Colonic mucosa (tissue), 4 donors: Measurements from ENCODE around the gene AKT1S1. TPM values are rescaled to one million over a fixed set of nuclear protein-coding genes. Genes with fewer than 3 reads are reported as not detected.

Experiments
- DNase-seq: peaks from one replicate; pipeline ENCODE4 v3.0.0-alpha.2; 2020
- H3K27ac ChIP-seq: fragments of 200-600 bp; one replicate; pipeline ENCODE4 v1.8.0; 2021
- H3K27me3 ChIP-seq: fragments of 200-600 bp; one replicate; pipeline ENCODE4 v1.8.0; 2021
- H3K36me3 ChIP-seq: fragments of 200-600 bp; one replicate; pipeline ENCODE4 v1.8.0; 2021
- H3K4me1 ChIP-seq: fragments of 200-600 bp; one replicate; pipeline ENCODE4 v1.8.0; 2021; ENCODE audit warnings: mild to moderate bottlenecking
- H3K4me3 ChIP-seq: fragments of 200-600 bp; one replicate; pipeline ENCODE4 v1.8.0; 2021
- H3K9ac ChIP-seq, 2 donors: one replicate each; pipeline ENCODE4 v1.7.0; 2013; ENCODE audit warnings: control low read depth in 2 of 2, low read depth in 2 of 2, low read length in 2 of 2
- H3K9me3 ChIP-seq: fragments of 200-600 bp; one replicate; pipeline ENCODE4 v1.8.0; 2021
- intact Hi-C: fragments of 100-400 bp; cut with DNase I; formaldehyde crosslinking; loops from one replicate; pipeline ENCODE4 v1.14.1; 2022
- total RNA-seq, 2 donors: library from RNA; stranded (reverse); fragmentation: NEBNext Ultra II Directional in 1 of 2; extraction: Animal tissue kit (Norgen Biotek cat#: 25700) in 1 of 2; gene quantifications; one replicate each; pipeline ENCODE4 v1.2.1, GENCODE V29; 2021
- TF ChIP-seq, protein P1 (sequence below): fragments of 200-600 bp; IDR thresholded peaks from one replicate; pipeline ENCODE4 v1.8.0; 2022; ENCODE audit warnings: antibody characterized with exemption, mild to moderate bottlenecking
- donor health status: healthy.
- donor health status: DM: no; HTN: no; CAD: no.
- donor health status: DM: no; HTN: no; CAD: no.

AKT1S1 gene
- total RNA-seq, 2 donors from 2014 or later = 32.7 to 74.9 TPM

DNA sequence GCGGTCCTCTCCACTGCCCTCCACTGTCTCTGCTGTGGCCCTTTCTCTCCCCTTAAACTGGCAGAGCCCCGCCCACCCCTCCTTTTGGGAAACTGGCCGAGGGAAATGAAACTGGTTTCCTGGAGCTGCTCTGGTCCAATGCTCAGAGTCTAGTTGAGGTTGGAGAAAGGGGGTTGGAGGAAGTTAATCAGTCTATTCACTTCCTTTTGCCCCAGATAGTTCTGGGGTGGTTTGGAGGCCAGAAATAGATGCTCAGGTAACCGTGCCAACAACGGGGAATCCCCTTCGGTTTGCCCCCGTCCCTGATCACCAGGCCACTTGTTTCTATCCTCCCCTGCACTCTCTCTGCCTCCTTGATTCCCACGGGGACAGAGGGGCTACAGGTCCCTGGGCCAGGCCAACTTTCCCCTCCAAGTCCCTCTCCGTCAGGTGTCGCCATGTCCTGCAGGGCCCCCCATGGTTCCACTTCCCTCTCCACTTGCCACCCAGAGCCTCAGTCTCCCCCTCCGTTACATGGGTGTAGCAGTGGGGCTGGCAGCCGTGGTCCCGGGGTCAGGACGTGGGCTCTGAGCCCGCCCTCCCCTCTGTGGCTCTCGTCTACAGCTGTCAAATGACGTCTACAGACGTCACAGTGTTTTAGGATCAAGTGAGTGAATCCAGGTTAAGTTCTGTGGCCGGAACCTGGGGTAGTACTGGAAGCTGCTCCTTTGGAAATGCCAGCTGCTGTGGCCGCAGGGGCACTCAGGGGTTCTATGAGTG lies 19.9 kb upstream of the AKT1S1 start, which contains the start of gene IL4I1:
Gene IL4I1 (minus strand): TSS at position 25 of the 759 bp plus-strand sequence. CDS start 727 bp downstream, outside the sequence.
- Histone ChIP-seq H3K9ac (peak within 1 kb of the TSS in 1 of 2 donors; percentile 55), H3K27me3 (no peaks in the 10 kb centered on the region), H3K4me1 (no peaks in the 10 kb centered on the region), H3K4me3 (no peak within 1 kb of the TSS), H3K36me3 (no peaks in the 10 kb centered on the region), H3K27ac (peak within 1 kb of the TSS; percentile 37), H3K9me3 (no peaks in the 10 kb centered on the region)
- intact Hi-C loops = no loop called here
- TF ChIP-seq, protein P1, sequence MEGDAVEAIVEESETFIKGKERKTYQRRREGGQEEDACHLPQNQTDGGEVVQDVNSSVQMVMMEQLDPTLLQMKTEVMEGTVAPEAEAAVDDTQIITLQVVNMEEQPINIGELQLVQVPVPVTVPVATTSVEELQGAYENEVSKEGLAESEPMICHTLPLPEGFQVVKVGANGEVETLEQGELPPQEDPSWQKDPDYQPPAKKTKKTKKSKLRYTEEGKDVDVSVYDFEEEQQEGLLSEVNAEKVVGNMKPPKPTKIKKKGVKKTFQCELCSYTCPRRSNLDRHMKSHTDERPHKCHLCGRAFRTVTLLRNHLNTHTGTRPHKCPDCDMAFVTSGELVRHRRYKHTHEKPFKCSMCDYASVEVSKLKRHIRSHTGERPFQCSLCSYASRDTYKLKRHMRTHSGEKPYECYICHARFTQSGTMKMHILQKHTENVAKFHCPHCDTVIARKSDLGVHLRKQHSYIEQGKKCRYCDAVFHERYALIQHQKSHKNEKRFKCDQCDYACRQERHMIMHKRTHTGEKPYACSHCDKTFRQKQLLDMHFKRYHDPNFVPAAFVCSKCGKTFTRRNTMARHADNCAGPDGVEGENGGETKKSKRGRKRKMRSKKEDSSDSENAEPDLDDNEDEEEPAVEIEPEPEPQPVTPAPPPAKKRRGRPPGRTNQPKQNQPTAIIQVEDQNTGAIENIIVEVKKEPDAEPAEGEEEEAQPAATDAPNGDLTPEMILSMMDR = no peak
- DNase-seq = no peak

DNA sequence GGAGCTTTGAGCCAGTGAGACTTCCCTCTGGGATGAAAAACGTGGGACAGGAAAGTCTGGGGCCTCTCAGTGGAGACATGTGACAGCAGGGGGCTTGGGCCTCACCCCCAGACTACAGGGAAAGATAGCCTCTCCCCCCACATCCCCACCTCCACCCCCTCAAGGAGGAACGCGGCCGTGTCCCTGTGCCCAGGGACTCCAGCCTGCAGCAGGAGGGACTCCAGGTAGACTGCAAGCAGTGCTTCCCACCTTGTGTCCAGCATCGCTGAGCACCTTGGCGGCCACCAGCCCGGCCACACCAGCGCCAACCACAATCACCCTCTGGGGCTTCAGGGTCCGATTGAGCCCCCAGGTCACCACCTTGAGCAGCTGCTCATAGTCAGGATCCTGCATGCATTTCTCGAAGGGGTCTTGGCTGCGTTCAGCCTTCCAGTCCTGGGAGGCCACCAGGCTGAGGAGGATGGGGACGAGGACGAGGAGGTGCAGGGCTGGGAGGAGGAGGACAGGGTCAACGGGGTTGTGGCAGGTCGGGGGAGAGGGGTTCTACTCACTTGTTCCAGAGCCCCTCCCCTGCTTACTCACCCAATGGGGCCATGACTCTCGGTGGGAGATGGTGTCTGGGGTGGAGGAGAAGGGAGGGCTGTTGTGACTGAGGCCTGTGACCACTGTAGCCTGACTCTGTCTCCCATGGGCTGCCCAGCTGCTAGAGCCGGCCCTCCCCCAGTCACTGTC lies 18.6 kb upstream of the AKT1S1 start:
- Histone ChIP-seq H3K9ac (peak overlapping the region in 1 of 2 donors; percentile 12), H3K4me1 (no peaks in the 10 kb centered on the region), H3K27ac (no peak overlapping the region), H3K9me3 (no peaks in the 10 kb centered on the region), H3K36me3 (no peaks in the 10 kb centered on the region), H3K4me3 (no peak overlapping the region), H3K27me3 (no peaks in the 10 kb centered on the region)
- TF ChIP-seq, protein P1 = no peak
- intact Hi-C loops = no loop called here
- no peak for DNase-seq

DNA sequence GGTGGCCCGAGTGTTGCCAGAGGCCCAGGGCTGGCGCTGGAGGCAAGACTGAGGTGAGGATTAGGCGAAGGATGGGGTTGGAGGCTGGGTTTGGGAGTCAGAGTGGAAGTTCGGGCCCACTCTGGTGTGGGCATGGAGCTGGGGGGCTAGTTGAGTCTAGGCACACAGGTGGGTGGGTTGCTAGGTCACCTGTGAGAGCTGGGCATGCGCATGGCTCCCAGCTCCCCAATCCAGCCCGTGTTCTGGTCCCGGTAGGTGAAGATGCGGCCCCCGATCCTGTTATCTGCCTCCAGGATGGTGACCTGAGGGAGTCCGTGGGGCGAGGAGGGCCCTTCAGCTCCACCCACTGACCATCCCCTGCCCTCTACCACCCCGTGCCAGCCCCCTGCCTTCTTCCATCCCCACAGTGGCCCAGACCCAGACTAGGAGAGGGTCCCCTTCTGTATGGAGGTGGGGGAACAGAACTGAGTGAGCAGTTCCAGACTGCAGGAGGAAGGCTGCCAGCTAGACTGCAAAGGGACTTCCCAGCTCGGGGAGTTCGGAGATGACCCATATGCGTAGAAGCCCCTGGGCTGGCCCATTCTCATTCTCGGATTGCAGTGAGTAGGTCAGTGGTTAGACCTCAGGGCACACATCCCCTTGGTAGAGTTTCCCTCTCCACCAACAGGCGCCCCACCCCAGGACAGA lies 17.9 kb upstream of the AKT1S1 start:
- TF ChIP-seq, protein P1 = no peak
- Histone ChIP-seq H3K36me3 (no peaks in the 10 kb centered on the region), H3K27ac (no peak overlapping the region), H3K4me1 (peaks cover 4% of the 10 kb centered on the region), H3K27me3 (no peaks in the 10 kb centered on the region), H3K9me3 (no peaks in the 10 kb centered on the region), H3K4me3 (no peak overlapping the region), H3K9ac (peak overlapping the region in 1 of 2 donors; percentile 12)
- no peak for DNase-seq
- intact Hi-C loops = no loop called here

DNA sequence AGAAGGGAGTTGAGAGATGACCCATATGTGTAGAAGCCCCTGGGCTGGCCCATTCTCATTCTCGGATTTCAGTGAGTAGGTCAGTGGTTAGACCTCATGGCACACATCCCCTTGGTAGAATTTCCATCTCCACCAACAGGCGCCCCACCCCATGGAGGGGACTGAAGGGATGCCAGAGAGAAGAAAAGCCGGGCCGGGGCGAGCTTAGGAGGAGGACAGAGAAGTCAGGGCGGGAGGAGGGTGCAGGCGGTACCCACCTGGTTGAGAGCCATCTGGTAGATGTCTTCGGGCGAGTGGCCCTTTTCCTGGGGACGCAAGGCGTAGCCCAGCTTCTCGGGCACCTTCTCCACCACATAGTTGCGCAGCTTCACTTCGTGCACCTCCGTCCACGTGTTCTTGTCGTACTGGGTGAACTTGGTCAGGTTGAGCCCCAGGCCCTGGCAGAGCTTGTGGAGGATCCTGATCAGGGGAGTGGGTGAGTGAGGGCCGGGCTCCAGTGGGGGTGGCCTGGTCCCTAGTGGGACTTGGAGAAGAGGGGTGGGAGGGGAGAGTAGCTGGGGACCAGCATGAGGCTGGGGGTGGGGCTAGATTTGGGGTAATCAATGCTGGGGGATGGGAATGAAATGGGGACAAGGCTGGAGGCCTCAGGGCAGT lies 17.0 kb upstream of the AKT1S1 start:
- TF ChIP-seq, protein P1 = no peak
- H3K4me3 ChIP-seq = no peak overlapping the region
- intact Hi-C loops = no loop called here
- H3K27me3 ChIP-seq = no peaks in the 10 kb centered on the region
- no peaks in the 10 kb centered on the region for H3K9me3 ChIP-seq
- peaks cover 4% of the 10 kb centered on the region for H3K4me1 ChIP-seq
- no peak for DNase-seq
- H3K9ac ChIP-seq = no peak overlapping the region
- no peaks in the 10 kb centered on the region for H3K36me3 ChIP-seq
- H3K27ac ChIP-seq = no peak overlapping the region

DNA sequence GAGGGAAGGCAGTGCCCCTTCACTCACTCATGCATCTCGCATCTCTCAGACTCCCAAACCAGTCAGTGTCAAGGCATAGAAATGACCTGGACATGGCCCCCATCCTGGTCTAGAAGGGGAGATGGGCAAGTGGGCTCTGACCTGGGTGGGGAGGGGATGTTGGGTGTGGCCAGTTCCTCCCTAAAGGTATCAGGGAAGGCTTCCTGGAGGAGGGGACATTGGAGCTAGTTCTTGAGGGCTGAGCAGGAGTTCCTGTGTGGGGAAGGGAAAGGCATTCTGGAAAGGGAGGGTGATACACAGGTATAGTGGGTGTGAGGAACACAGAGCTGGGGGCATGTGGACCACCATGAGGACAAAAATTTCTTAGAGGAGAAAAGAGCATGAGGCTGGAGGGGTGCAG lies 15.6 kb upstream of the AKT1S1 start:
- Histone ChIP-seq H3K9ac (no peak overlapping the region), H3K4me3 (no peak overlapping the region), H3K27me3 (no peaks in the 10 kb centered on the region), H3K9me3 (no peaks in the 10 kb centered on the region), H3K4me1 (peaks cover 4% of the 10 kb centered on the region), H3K27ac (no peak overlapping the region), H3K36me3 (no peaks in the 10 kb centered on the region)
- intact Hi-C loops = no loop called here
- TF ChIP-seq, protein P1 = no peak
- no peak for DNase-seq
